ENCODE data around the gene DDX50. TPM values are rescaled to one million over a fixed set of nuclear protein-coding genes. Genes with fewer than 3 reads are reported as not detected.
"Not testable (repeated sequence)": the region's sequence is repeated elsewhere in the genome, so short reads cannot be mapped to it uniquely, and the experiment has no call there.

DDX50 gene
- total RNA-seq, 1 experiment from 2014 or later, result 74.6 TPM

- no peak for DNase-seq (ENCODE audit: low spot score)
Measured at GRCh38 chr10:68900427-68901104, 549 bp upstream of the DDX50 start.

- DNase-seq (ENCODE audit: low spot score), result no peak
Measured at GRCh38 chr10:68902382-68902781, 1.3 kb downstream of the DDX50 start.

- no peak for DNase-seq (ENCODE audit: low spot score)
Measured at GRCh38 chr10:68924593-68924992, 23.5 kb downstream of the DDX50 start.

- DNase-seq (ENCODE audit: low spot score), result no peak
Measured at GRCh38 chr10:68925489-68925888, 24.4 kb downstream of the DDX50 start.

GRCh38 chr10:68929157-68929556 is 28.0 kb downstream of the DDX50 start:
- DNase-seq (ENCODE audit: low spot score), result not testable (repeated sequence)

DNA sequence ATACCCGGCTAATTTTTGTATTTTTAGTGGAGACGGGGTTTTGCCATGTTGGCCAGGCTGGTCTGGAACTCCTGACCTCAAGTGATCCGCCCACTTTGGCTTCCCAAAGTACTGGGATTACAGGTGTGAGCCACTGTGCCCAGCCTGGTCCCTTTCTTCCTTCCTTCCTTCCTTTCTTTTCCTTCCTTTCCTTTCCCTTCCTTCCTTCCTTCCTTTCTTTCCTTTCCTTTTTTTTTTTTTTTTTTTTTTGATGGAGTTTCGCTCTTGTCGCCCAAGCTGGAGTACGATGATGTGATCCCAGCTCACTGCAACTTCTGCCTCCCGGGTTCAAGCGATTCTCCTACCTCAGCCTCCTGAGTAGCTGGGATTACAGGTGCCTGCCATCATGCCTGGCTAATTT is 28.8 kb downstream of the DDX50 start:
- not testable (repeated sequence) for DNase-seq (ENCODE audit: low spot score)

- not testable (repeated sequence) for DNase-seq (ENCODE audit: low spot score)
Measured at GRCh38 chr10:68932860-68933259, 31.7 kb downstream of the DDX50 start.

GRCh38 chr10:68934994-68935393 is 33.9 kb downstream of the DDX50 start:
- DNase-seq (ENCODE audit: low spot score), result no peak

- DNase-seq (ENCODE audit: low spot score), result no peak
Measured at GRCh38 chr10:68938117-68938516, 37.0 kb downstream of the DDX50 start.

DNA sequence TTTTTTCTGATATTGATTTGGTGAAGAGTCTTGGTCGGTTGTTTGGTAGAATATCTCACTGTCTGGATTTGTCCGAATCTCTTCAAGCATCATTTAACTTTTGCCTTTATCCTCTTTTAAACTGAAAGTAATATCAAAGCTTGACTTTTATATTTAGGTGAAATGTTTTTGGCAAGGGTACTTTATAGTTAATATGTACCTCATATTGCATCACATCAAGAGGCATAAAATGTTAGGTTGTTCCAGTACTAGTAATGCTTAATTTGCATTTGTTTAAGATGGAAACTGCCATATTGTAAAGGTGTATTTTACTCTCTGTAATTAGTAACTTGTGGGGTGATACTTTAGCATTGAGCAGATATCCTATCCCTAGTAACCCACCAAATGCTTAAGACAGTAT is 37.8 kb downstream of the DDX50 start:
- DNase-seq (ENCODE audit: low spot score), result no peak

GRCh38 chr10:68940917-68941316 is 39.8 kb downstream of the DDX50 start:
- DNase-seq (ENCODE audit: low spot score), result not testable (repeated sequence)

DNA sequence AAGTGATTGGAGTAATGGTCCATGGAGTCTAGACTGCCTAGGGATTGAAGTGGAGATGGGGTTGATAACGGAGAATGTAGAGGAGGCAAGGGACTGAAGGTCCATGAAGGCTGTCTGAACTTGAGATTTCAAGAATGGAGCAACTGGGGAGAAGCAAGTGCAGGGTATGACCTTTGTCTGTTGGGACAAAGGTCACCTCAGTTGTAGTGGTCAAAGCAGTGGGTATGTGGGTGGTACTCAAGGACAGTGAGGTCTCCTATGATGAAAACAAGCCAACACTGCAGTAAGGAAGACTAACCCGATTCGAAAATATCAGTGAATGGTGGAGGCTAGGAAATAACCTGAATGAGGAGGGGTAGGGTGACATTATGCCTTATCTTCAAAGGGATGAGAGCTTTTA is 49.5 kb downstream of the DDX50 start:
- no peak for DNase-seq (ENCODE audit: low spot score)

- DNase-seq (ENCODE audit: low spot score), result no peak
Measured at GRCh38 chr10:68954904-68955303, 53.8 kb downstream of the DDX50 start.

- no peak for DNase-seq (ENCODE audit: low spot score)
Measured at GRCh38 chr10:68955355-68955831, 54.3 kb downstream of the DDX50 start.

- DNase-seq (ENCODE audit: low spot score), result peak; percentile 93
Measured at GRCh38 chr10:68955832-68956532, 54.9 kb downstream of the DDX50 start, which contains the start of gene DDX21. Gene DDX21 (plus strand): TSS chr10:68956170. CDS start chr10:68956226, 56 bp downstream.

- no peak for DNase-seq (ENCODE audit: low spot score)
Measured at GRCh38 chr10:68957284-68957615, 56.1 kb downstream of the DDX50 start.

GRCh38 chr10:68957654-68958053 is 56.5 kb downstream of the DDX50 start:
- DNase-seq (ENCODE audit: low spot score), result no peak

DNA sequence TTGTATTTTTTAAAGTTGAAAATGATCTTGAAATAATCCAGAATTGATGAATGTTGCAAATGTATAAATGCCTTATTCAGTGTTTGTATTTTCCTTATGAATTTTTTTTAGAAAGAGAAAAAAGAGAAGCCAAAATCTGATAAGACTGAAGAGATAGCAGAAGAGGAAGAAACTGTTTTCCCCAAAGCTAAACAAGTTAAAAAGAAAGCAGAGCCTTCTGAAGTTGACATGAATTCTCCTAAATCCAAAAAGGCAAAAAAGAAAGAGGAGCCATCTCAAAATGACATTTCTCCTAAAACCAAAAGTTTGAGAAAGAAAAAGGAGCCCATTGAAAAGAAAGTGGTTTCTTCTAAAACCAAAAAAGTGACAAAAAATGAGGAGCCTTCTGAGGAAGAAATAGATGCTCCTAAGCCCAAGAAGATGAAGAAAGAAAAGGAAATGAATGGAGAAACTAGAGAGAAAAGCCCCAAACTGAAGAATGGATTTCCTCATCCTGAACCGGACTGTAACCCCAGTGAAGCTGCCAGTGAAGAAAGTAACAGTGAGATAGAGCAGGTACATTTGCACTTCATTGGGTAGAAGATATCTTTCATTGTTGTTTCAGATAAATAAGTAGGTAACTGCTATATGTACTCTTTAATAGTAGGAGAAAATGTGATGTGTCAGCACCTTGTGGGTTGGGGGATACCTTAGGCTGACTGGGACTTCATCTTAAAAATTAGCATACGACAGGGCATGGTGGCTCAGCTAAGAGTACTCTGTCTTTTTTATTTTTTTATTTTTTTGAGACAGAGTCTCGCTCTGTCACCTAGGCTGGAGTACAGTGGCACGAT is 58.8 kb downstream of the DDX50 start:
- DNase-seq (ENCODE audit: low spot score), result no peak

DNA sequence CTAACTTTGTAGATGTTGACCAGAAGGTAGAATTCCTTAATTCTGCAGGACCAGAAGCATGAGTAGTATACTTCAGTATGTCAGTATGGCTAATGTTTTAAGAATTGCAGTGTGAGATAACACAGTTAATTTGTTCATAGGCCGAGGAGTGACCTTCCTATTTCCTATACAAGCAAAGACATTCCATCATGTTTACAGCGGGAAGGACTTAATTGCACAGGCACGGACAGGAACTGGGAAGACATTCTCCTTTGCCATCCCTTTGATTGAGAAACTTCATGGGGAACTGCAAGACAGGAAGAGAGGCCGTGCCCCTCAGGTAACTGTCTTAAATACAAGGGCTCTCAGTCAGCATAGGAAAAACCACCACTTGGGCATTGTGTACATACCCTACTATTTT is 62.0 kb downstream of the DDX50 start:
- no peak for DNase-seq (ENCODE audit: low spot score)

DNA sequence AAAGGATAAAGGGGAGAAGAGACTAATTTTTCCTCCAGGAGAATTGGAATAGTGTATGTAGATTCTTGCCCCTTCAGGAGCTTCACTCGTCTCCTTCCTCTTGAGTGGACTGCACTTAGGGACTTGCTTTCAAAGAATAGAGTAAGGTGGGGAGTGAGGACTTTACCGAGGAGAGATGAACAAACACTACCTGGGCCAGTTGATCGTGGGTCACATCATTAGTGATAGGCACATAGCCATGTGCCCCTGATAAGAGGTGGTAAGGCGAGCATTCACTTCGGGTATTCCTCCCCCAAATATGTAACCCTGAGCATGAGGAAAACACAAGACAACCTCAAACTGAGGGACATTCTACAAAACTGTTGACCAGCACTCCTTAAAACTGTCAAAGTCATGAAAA is 72.9 kb downstream of the DDX50 start:
- DNase-seq (ENCODE audit: low spot score), result no peak

DNA sequence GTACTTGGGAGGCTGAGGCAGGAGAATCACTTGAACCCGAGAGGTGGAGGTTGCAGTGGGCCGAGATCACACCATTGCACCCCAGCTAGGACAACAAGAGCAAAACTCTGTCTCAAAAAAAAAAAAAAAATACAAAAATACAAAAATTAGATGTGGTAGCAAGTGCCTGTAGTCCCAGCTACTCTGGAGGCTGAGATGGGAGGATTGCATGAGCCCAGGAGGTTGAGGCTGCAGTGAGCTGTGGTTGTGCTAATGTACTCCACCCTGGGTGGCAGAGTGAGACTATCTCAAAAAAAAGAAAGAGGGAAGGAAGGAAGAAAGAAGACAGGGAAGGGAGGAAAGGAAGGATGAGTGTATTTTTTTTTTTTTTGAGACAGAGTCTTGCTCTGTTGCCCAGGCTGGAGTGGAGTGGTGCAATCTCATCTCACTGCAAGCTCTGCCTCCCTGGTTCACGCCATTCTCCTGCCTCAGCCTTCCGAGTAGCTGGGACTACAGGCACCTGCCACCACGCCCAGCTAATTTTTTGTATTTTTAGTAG is 74.9 kb downstream of the DDX50 start:
- DNase-seq (ENCODE audit: low spot score), result not testable (repeated sequence)

- not testable (repeated sequence) for DNase-seq (ENCODE audit: low spot score)
Measured at GRCh38 chr10:68979738-68980137, 78.6 kb downstream of the DDX50 start.
